GM23338 (cell line): Measurements from ENCODE around the gene MORC3. TPM values are rescaled to one million over a fixed set of nuclear protein-coding genes. Genes with fewer than 3 reads are reported as not detected.

Source experiments
- ATAC-seq: fragments of 200-7000 bp; cut with Tn5 transposase; 3 replicates; pipeline ENCODE4 v1.9.1; 2020
- DNase-seq: peaks from one replicate; pipeline ENCODE4 v3.0.0-alpha.2; 2015; ENCODE audit warnings: low spot score
- H2AFZ ChIP-seq: fragments of 200-600 bp; sonication (generic); 2 replicates; pipeline ENCODE4 v1.8.0; 2016; ENCODE audit warnings: antibody characterized with exemption, mild to moderate bottlenecking, moderate library complexity
- H3F3A ChIP-seq: fragments of 200-600 bp; sonication (generic); replicated peaks from 2 replicates; pipeline ENCODE4 v1.8.0; 2017; ENCODE audit warnings: antibody characterized with exemption, mixed run types, low read depth
- H3K27ac ChIP-seq: fragments of 200-600 bp; sonication (generic); 2 replicates; pipeline ENCODE4 v1.6.1; 2016; ENCODE audit warnings: low read depth
- H3K27me3 ChIP-seq: fragments of 200-600 bp; sonication (generic); 2 replicates; pipeline ENCODE4 v1.8.0; 2016; ENCODE audit warnings: mild to moderate bottlenecking, mixed run types, moderate library complexity; ENCODE audit not compliant: insufficient read depth
- H3K36me3 ChIP-seq: fragments of 200-600 bp; sonication (generic); 2 replicates; pipeline ENCODE4 v1.8.0; 2016; ENCODE audit warnings: mild to moderate bottlenecking; ENCODE audit not compliant: insufficient read depth
- H3K4me1 ChIP-seq: fragments of 200-600 bp; sonication (generic); 2 replicates; pipeline ENCODE4 v1.8.0; 2016; ENCODE audit warnings: mild to moderate bottlenecking, moderate library complexity; ENCODE audit not compliant: insufficient read depth
- H3K4me2 ChIP-seq: fragments of 200-600 bp; sonication (generic); 2 replicates; pipeline ENCODE4 v1.7.1; 2017; ENCODE audit warnings: mixed run types
- H3K4me3 ChIP-seq: fragments of 200-600 bp; sonication (generic); 2 replicates; pipeline ENCODE4 v1.6.1; 2016; ENCODE audit warnings: mixed run types
- H3K79me2 ChIP-seq: fragments of 200-600 bp; sonication (generic); replicated peaks from 2 replicates; pipeline ENCODE4 v1.8.0; 2017; ENCODE audit warnings: mild to moderate bottlenecking; ENCODE audit not compliant: insufficient read depth
- H3K9me2 ChIP-seq: fragments of 200-600 bp; sonication (generic); 2 replicates; pipeline ENCODE4 v1.8.0; 2017; ENCODE audit not compliant: insufficient read depth
- H4K20me1 ChIP-seq: fragments of 200-600 bp; sonication (generic); replicated peaks from 2 replicates; pipeline ENCODE4 v1.8.0; 2017; ENCODE audit warnings: mild to moderate bottlenecking; ENCODE audit not compliant: insufficient read depth
- H3K27ac Mint-ChIP-seq: 2 replicates; pipeline ENCODE4 v1.8.0; 2020; ENCODE audit warnings: inconsistent platforms, mild to moderate bottlenecking, moderate library complexity, mixed read lengths
- H3K27me3 Mint-ChIP-seq: 3 replicates; pipeline ENCODE4 v1.8.0; 2022; ENCODE audit warnings: low read depth, mild to moderate bottlenecking, moderate library complexity, mixed read lengths, inconsistent platforms; ENCODE audit not compliant: insufficient read depth, poor library complexity
- H3K36me3 Mint-ChIP-seq: 3 replicates; pipeline ENCODE4 v1.8.0; 2021; ENCODE audit warnings: low read depth, mild to moderate bottlenecking, inconsistent platforms, moderate library complexity, mixed read lengths
- H3K4me1 Mint-ChIP-seq: 3 replicates; pipeline ENCODE4 v1.8.0; 2020; ENCODE audit warnings: mild to moderate bottlenecking, inconsistent platforms, mixed read lengths
- H3K4me3 Mint-ChIP-seq: 3 replicates; pipeline ENCODE4 v1.8.0; 2021; ENCODE audit warnings: moderate library complexity, mild to moderate bottlenecking, inconsistent platforms, mixed read lengths
- H3K9me3 Mint-ChIP-seq: 3 replicates; pipeline ENCODE4 v1.8.0; 2020; ENCODE audit warnings: moderate library complexity, mild to moderate bottlenecking, inconsistent platforms, mixed read lengths
- CTCF ChIP-seq, 2 experiments: fragments of 200-600 bp in 1 of 2; sonication (generic) in 1 of 2; conservative IDR thresholded peaks; 2 replicates each; pipeline versions ENCODE4 v1.5.1 to v1.6.1; 2016 to 2017; ENCODE audit warnings: antibody characterized with exemption in 2 of 2, low read depth in 2 of 2, mild to moderate bottlenecking in 2 of 2, moderate library complexity in 1 of 2
- ETS1 ChIP-seq: IDR thresholded peaks from 2 replicates; pipeline ENCODE4 v1.6.1; 2016; ENCODE audit warnings: antibody characterized with exemption
- EZH2 ChIP-seq: fragments of 200-600 bp; sonication (generic); IDR thresholded peaks from one replicate; pipeline ENCODE4 v1.8.0; 2017; ENCODE audit warnings: antibody characterized with exemption, mild to moderate bottlenecking, low read depth; ENCODE audit not compliant: unreplicated experiment
- EZH2phosphoT487 ChIP-seq: fragments of 200-600 bp; sonication (generic); IDR thresholded peaks from one replicate; pipeline ENCODE4 v1.8.1; 2018; ENCODE audit warnings: antibody characterized with exemption; ENCODE audit not compliant: unreplicated experiment
- NANOG ChIP-seq: IDR thresholded peaks from 2 replicates; pipeline ENCODE4 v1.6.1; 2016; ENCODE audit warnings: antibody characterized with exemption, borderline replicate concordance
- POLR2AphosphoS5 ChIP-seq: IDR thresholded peaks from 2 replicates; pipeline ENCODE4 v1.6.1; 2016; ENCODE audit warnings: antibody characterized with exemption, low read depth
- ZNF114 ChIP-seq: fragments of 250-450 bp; sonication (Bioruptor Pico); IDR thresholded peaks from 2 replicates; pipeline ENCODE4 v1.5.0; 2020; ENCODE audit warnings: mild to moderate bottlenecking, moderate library complexity
- ZNF462 ChIP-seq: fragments of 250-450 bp; sonication (Bioruptor Pico); IDR thresholded peaks from 2 replicates; pipeline ENCODE4 v1.5.0; 2020; ENCODE audit warnings: mild to moderate bottlenecking, moderate library complexity
- polyA plus RNA-seq: library from polyadenylated mRNA; unstranded; fragments of >200 nt; fragmentation: Nextera tagmentation; extraction: Ambion mirVana; gene quantifications from 2 replicates; pipeline ENCODE4 v1.2.1, GENCODE V29; 2016
- total RNA-seq: library from RNA; depleted of rRNA; stranded (reverse); fragments of >200 nt; shearing (Covaris generic); gene quantifications from 2 replicates; pipeline ENCODE4 v1.2.3, GENCODE V29; 2014

MORC3 gene
- total and polyA plus RNA-seq, 2 experiments from 2014 or later = 11.5 to 25.4 TPM

- Mint-ChIP-seq H3K4me1 (no peaks in the 10 kb centered on the region), H3K4me3 (no peak overlapping the region), H3K9me3 (no peaks in the 10 kb centered on the region), H3K27ac (no peak overlapping the region), H3K27me3 (peaks cover 2% of the 10 kb centered on the region), H3K36me3 (no peaks in the 10 kb centered on the region)
- Histone ChIP-seq H3K27ac (no peak overlapping the region), H3K9me2 (no peaks in the 10 kb centered on the region), H3F3A (no peaks in the 10 kb centered on the region), H4K20me1 (no peaks in the 10 kb centered on the region; the same call in 1 of the 2 replicates), H3K4me3 (no peak overlapping the region), H2AFZ (no peak overlapping the region), H3K36me3 (no peaks in the 10 kb centered on the region), H3K4me1 (no peaks in the 10 kb centered on the region), H3K79me2 (no peaks in the 10 kb centered on the region), H3K4me2 (no peak overlapping the region), H3K27me3 (no peaks in the 10 kb centered on the region)
- TF ChIP-seq EZH2phosphoT487 = no peak
- DNase-seq (no peak), ATAC-seq (no peak)
Observed at GRCh38 chr21:36274128-36274527, 45.9 kb upstream of the MORC3 start.

GRCh38 chr21:36282568-36283230, 37.3 kb upstream of the MORC3 start:
- Mint-ChIP-seq H3K4me1 (no peaks in the 10 kb centered on the region), H3K36me3 (no peaks in the 10 kb centered on the region), H3K27ac (no peak overlapping the region), H3K27me3 (peaks cover 9% of the 10 kb centered on the region), H3K4me3 (no peak overlapping the region), H3K9me3 (no peaks in the 10 kb centered on the region)
- Histone ChIP-seq H4K20me1 (no peaks in the 10 kb centered on the region; the same call in 1 of the 2 replicates), H3F3A (no peaks in the 10 kb centered on the region), H3K27me3 (no peaks in the 10 kb centered on the region), H3K4me1 (no peaks in the 10 kb centered on the region), H3K79me2 (no peaks in the 10 kb centered on the region), H3K4me2 (no peak overlapping the region), H3K27ac (no peak overlapping the region), H3K36me3 (no peaks in the 10 kb centered on the region), H2AFZ (no peak overlapping the region), H3K9me2 (no peaks in the 10 kb centered on the region), H3K4me3 (no peak overlapping the region)
- ATAC-seq = no peak
- no peak for DNase-seq
- no peak for TF ChIP-seq CTCF (conservative IDR thresholded peaks at IDR 0.05; ENCODE audit: low read depth in 2 of 2)
- TF ChIP-seq ZNF462 = no peak
- TF ChIP-seq NANOG = no peak
- no peak for TF ChIP-seq ZNF114
- no peak for TF ChIP-seq EZH2
- no peak for TF ChIP-seq ETS1
- TF ChIP-seq EZH2phosphoT487 = no peak
- TF ChIP-seq POLR2AphosphoS5 = no peak
